Measurements from ENCODE around the gene PINLYP. TPM values are rescaled to one million over a fixed set of nuclear protein-coding genes. Genes with fewer than 3 reads are reported as not detected.

The PINLYP gene
- total and polyA plus RNA-seq, 9 of the 15 experiments (the other 6 are each of a cell fraction or from before 2014, with no cell fraction given), result 1.00 to 6.7 (median 2.2) TPM

DNA sequence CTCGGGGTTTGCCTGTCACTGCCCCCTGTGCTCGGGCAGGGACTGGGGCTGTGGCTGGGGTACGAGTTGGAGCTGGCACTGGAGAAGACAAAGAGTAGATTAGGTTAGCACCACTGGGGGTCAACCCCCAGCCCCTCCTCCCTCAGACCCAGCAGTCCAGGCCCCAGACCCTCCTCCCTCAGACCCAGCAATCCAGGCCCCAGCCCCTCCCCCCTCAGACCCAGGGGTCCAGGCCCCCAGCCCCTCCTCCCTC lies 23.5 kb upstream of the PINLYP start (continued):
- TF ChIP-seq THAP7 (CRISPR knock-in tag; IDR thresholded peaks at IDR 0.05) (no peak), KLF16 (IDR thresholded peaks at IDR 0.05) (no peak)

DNA sequence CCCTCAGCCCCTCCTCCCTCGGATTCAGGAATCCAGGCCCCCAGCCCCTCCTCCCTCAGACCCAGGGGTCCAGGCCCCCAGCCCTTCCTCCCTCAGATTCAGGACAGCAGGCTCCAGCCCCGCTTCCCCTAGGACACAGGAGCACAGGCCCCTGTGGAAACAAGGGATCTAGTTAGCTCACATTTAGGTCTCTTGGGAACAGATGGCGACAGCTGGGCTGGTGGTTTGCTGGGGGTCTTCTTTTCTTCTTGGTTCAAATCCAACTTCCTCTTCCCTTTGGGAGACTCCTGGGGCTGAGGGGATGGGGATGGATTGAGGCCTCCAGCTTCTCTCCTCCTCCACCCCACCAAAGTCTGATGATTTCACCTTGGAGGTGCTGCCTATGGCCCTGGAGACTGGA lies 23.0 kb upstream of the PINLYP start:
- in situ Hi-C loops (cut with MboI) (no loop called here), intact Hi-C loops (cut with micrococcal nuclease) (loop anchor here (10.0 kb wide), 1 partner anchor 72 kb away; no protein-coding TSS in a partner anchor)
- 94% methylated on average over 2 of the region's 3 CpGs for WGBS (ENCODE audit: insufficient coverage, low coverage, missing lambda C conversion rate)
- Histone ChIP-seq H3K27me3 (ENCODE audit: control insufficient read depth in 2 of 2, insufficient read depth in 2 of 2, low read length in 2 of 2) (no peaks in the 10 kb centered on the region), H3K79me2 (ENCODE audit: control insufficient read depth, insufficient read depth, low read length) (no peaks in the 10 kb centered on the region), H3K4me1 (replicated peaks in 1 of 2; ENCODE audit: control insufficient read depth in 2 of 2, insufficient read depth in 2 of 2, low read length in 2 of 2) (peaks cover 0 to 8% of the 10 kb centered on the region in 2 experiments; a peak in 2 of 5 replicates), H3K4me3 (no peak overlapping the region), H3K9ac (ENCODE audit: insufficient read depth in 1 of 2, low read depth in 2 of 2, low read length in 2 of 2) (no peak overlapping the region), H3K36me3 (ENCODE audit: control insufficient read depth, insufficient read depth, low read length) (peaks cover 55% of the 10 kb centered on the region; the same call in 2 of the 3 replicates), H4K20me1 (replicated peaks; ENCODE audit: control insufficient read depth, insufficient read depth, low read length) (no peaks in the 10 kb centered on the region), H3K9me3 (replicated peaks; ENCODE audit: control insufficient read depth, insufficient read depth, low read depth, low read length) (no peaks in the 10 kb centered on the region), H3K9me1 (ENCODE audit: control insufficient read depth, insufficient read depth, low read length) (no peaks in the 10 kb centered on the region), H2AFZ (ENCODE audit: low read depth, low read length) (no peak overlapping the region), H3K4me2 (ENCODE audit: insufficient read depth, low read length) (no peak overlapping the region), H3K27ac (ENCODE audit: extremely low read depth, low read depth, low read length) (no peak overlapping the region)
- no peak for ATAC-seq
- DNase-seq (ENCODE audit: extremely low read depth in 1 of 4, low spot score in 3 of 4), result no peak
- CTCF ChIA-PET (ENCODE audit: low intra/inter-chr PET ratio), result no interaction called here
- no TSS peak for BruUV-seq (replicated peaks)
- POLR2A ChIA-PET, result interaction anchor here (1.1 kb wide), 1 partner anchor 56 kb away, joined by 3 read pairs; no protein-coding TSS in a partner anchor
- FAIRE-seq, result no peak
- TF ChIP-seq TFE3 (CRISPR knock-in tag; IDR thresholded peaks at IDR 0.05) (no peak), USF2 (CRISPR knock-in tag; IDR thresholded peaks at IDR 0.05) (no peak), ZNF274 (IDR thresholded peaks at IDR 0.05; ENCODE audit: borderline replicate concordance, low read depth, low read length) (no peak), ZNF253 (CRISPR knock-in tag; conservative IDR thresholded peaks at IDR 0.05) (no peak), ZNF277 (CRISPR knock-in tag; IDR thresholded peaks at IDR 0.05; ENCODE audit: borderline replicate concordance) (no peak), PHTF2 (CRISPR knock-in tag; IDR thresholded peaks at IDR 0.05) (no peak), U2AF2 (optimal IDR thresholded peaks at IDR 0.05; ENCODE audit: low read depth, low read length) (no peak), FOXA1 (IDR thresholded peaks at IDR 0.05; ENCODE audit: borderline replicate concordance) (no peak), ZZZ3 (IDR thresholded peaks at IDR 0.05) (no peak), ASH1L (IDR thresholded peaks at IDR 0.05; ENCODE audit: borderline replicate concordance, low read depth, partially characterized antibody) (no peak), CAMTA2 (CRISPR knock-in tag; conservative IDR thresholded peaks at IDR 0.05) (no peak), ZNF24 (IDR thresholded peaks at IDR 0.05) (no peak), U2AF1 (optimal IDR thresholded peaks at IDR 0.05; ENCODE audit: low read depth, low read length) (no peak)
- TF ChIP-seq, protein P1, sequence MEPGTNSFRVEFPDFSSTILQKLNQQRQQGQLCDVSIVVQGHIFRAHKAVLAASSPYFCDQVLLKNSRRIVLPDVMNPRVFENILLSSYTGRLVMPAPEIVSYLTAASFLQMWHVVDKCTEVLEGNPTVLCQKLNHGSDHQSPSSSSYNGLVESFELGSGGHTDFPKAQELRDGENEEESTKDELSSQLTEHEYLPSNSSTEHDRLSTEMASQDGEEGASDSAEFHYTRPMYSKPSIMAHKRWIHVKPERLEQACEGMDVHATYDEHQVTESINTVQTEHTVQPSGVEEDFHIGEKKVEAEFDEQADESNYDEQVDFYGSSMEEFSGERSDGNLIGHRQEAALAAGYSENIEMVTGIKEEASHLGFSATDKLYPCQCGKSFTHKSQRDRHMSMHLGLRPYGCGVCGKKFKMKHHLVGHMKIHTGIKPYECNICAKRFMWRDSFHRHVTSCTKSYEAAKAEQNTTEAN (CRISPR knock-in tag; IDR thresholded peaks at IDR 0.05), result no peak

All from K562 (cell line).